H9 (cell line): ENCODE data around the gene CRYAB. TPM values are rescaled to one million over a fixed set of nuclear protein-coding genes. Genes with fewer than 3 reads are reported as not detected.

Experiments used
- DNase-seq: peaks from one replicate; pipeline ENCODE4 v3.0.0-alpha.2; 2017
- H2AFZ ChIP-seq: one replicate; pipeline ENCODE4 v1.6.1; 2013; ENCODE audit warnings: mild to moderate bottlenecking, low read length, control low read depth, moderate library complexity
- H2AK5ac ChIP-seq: 2 replicates; pipeline ENCODE4 v1.6.1; 2013; ENCODE audit warnings: low read length, control low read depth, mixed read lengths; ENCODE audit not compliant: insufficient read length
- H2BK120ac ChIP-seq: one replicate; pipeline ENCODE4 v1.6.1; 2013; ENCODE audit warnings: low read depth, mild to moderate bottlenecking, low read length, control low read depth, inconsistent platforms; ENCODE audit not compliant: poor library complexity, severe bottlenecking
- H2BK12ac ChIP-seq: 2 replicates; pipeline ENCODE4 v1.6.1; 2013; ENCODE audit warnings: low read length, control low read depth, mixed read lengths, low read depth; ENCODE audit not compliant: insufficient read length
- H2BK15ac ChIP-seq: 2 replicates; pipeline ENCODE4 v1.6.1; 2013; ENCODE audit warnings: low read depth, low read length, control low read depth
- H2BK20ac ChIP-seq: one replicate; pipeline ENCODE4 v1.6.1; 2013; ENCODE audit warnings: low read depth, mild to moderate bottlenecking, low read length, control low read depth, inconsistent platforms; ENCODE audit not compliant: poor library complexity, severe bottlenecking
- H2BK5ac ChIP-seq: 2 replicates; pipeline ENCODE4 v1.6.1; 2013; ENCODE audit warnings: low read length, control low read depth, mixed read lengths; ENCODE audit not compliant: insufficient read length
- H3K14ac ChIP-seq: 2 replicates; pipeline ENCODE4 v1.6.1; 2013; ENCODE audit warnings: low read length, control low read depth; ENCODE audit not compliant: insufficient read depth
- H3K18ac ChIP-seq: 2 replicates; pipeline ENCODE4 v1.6.1; 2013; ENCODE audit warnings: low read depth, mild to moderate bottlenecking, mixed read lengths, low read length, control low read depth; ENCODE audit not compliant: insufficient read length
- H3K23ac ChIP-seq: 2 replicates; pipeline ENCODE4 v1.6.1; 2013; ENCODE audit warnings: low read length, control low read depth, mixed read lengths, low read depth; ENCODE audit not compliant: insufficient read length
- H3K23me2 ChIP-seq: 2 replicates; pipeline ENCODE4 v1.6.1; 2013; ENCODE audit warnings: low read depth, mild to moderate bottlenecking, mixed read lengths, low read length, control low read depth; ENCODE audit not compliant: insufficient read length, poor library complexity, severe bottlenecking
- H3K27ac ChIP-seq: 2 replicates; pipeline ENCODE4 v1.5.1; 2013; ENCODE audit warnings: low read length, control low read depth, mixed read lengths, low read depth; ENCODE audit not compliant: insufficient read length
- H3K27me3 ChIP-seq: 2 replicates; pipeline ENCODE4 v1.6.1; 2013; ENCODE audit warnings: low read length, control low read depth, inconsistent platforms; ENCODE audit not compliant: insufficient read depth
- H3K4ac ChIP-seq: 2 replicates; pipeline ENCODE4 v1.6.1; 2013; ENCODE audit warnings: low read depth, mild to moderate bottlenecking, control low read depth, inconsistent platforms, low read length, moderate library complexity
- H3K4me1 ChIP-seq: 2 replicates; pipeline ENCODE4 v1.6.1; 2013; ENCODE audit warnings: low read length, control low read depth, inconsistent platforms; ENCODE audit not compliant: insufficient read depth
- H3K4me2 ChIP-seq: 2 replicates; pipeline ENCODE4 v1.6.1; 2013; ENCODE audit warnings: low read length, control low read depth, mixed read lengths; ENCODE audit not compliant: insufficient read length, insufficient read depth
- H3K56ac ChIP-seq: 2 replicates; pipeline ENCODE4 v1.6.1; 2013; ENCODE audit warnings: low read depth, mild to moderate bottlenecking, mixed read lengths, low read length, control low read depth; ENCODE audit not compliant: insufficient read length
- H3K79me1 ChIP-seq: 2 replicates; pipeline ENCODE4 v1.6.1; 2013; ENCODE audit warnings: low read depth, mild to moderate bottlenecking, moderate library complexity, low read length, control low read depth, inconsistent platforms; ENCODE audit not compliant: insufficient read depth, poor library complexity, severe bottlenecking
- H3K79me2 ChIP-seq: 2 replicates; pipeline ENCODE4 v1.6.1; 2013; ENCODE audit warnings: low read length, control low read depth, inconsistent platforms; ENCODE audit not compliant: insufficient read depth
- H3K9ac ChIP-seq: 2 replicates; pipeline ENCODE4 v1.6.1; 2013; ENCODE audit warnings: low read length, control low read depth, mixed read lengths; ENCODE audit not compliant: insufficient read length; ENCODE audit errors: extremely low read depth
- H3K9me3 ChIP-seq: one replicate; pipeline ENCODE4 v1.6.1; 2013; ENCODE audit warnings: low read depth, low read length, inconsistent platforms; ENCODE audit not compliant: control insufficient read depth
- H3T11ph ChIP-seq: one replicate; pipeline ENCODE4 v1.6.1; 2013; ENCODE audit warnings: mild to moderate bottlenecking, low read length, control low read depth, inconsistent platforms
- H4K20me1 ChIP-seq: one replicate; pipeline ENCODE4 v1.6.1; 2013; ENCODE audit not compliant: control insufficient read depth, insufficient read length, insufficient read depth
- H4K5ac ChIP-seq: 2 replicates; pipeline ENCODE4 v1.6.1; 2013; ENCODE audit warnings: low read depth, mild to moderate bottlenecking, mixed read lengths, low read length, control low read depth; ENCODE audit not compliant: insufficient read length
- H4K8ac ChIP-seq: replicated peaks from 2 replicates; pipeline ENCODE4 v1.6.1; 2013; ENCODE audit warnings: low read length, control low read depth, mixed read lengths, low read depth; ENCODE audit not compliant: insufficient read length
- H4K91ac ChIP-seq: 2 replicates; pipeline ENCODE4 v1.6.1; 2013; ENCODE audit warnings: low read depth, mild to moderate bottlenecking, moderate library complexity, mixed read lengths, low read length, control low read depth; ENCODE audit not compliant: insufficient read length
- H3K27ac Mint-ChIP-seq, 3 experiments: 2 replicates in 2 of 3; 3 replicates in 1 of 3; pipeline ENCODE4 v1.8.0; 2020 to 2021; ENCODE audit warnings: mixed read lengths in 3 of 3, mild to moderate bottlenecking in 1 of 3, moderate library complexity in 1 of 3
- H3K27me3 Mint-ChIP-seq: 2 replicates; pipeline ENCODE4 v1.8.0; 2021; ENCODE audit warnings: low read depth, mild to moderate bottlenecking, moderate library complexity, mixed read lengths
- H3K36me3 Mint-ChIP-seq, 3 experiments: 2 replicates in 2 of 3; 3 replicates in 1 of 3; pipeline ENCODE4 v1.8.0; 2020 to 2021; ENCODE audit warnings: low read depth in 3 of 3, mixed read lengths in 3 of 3; ENCODE audit not compliant: insufficient read depth in 1 of 3
- H3K4me1 Mint-ChIP-seq, 2 experiments: 2 replicates each; pipeline ENCODE4 v1.8.0; 2020; ENCODE audit warnings: mixed read lengths in 2 of 2
- H3K4me3 Mint-ChIP-seq, 2 experiments: 2 replicates in 1 of 2; 3 replicates in 1 of 2; pipeline ENCODE4 v1.8.0; 2020 to 2021; ENCODE audit warnings: mild to moderate bottlenecking in 2 of 2, mixed read lengths in 2 of 2, moderate library complexity in 1 of 2
- H3K9me3 Mint-ChIP-seq, 2 experiments: 2 replicates in 1 of 2; 3 replicates in 1 of 2; pipeline ENCODE4 v1.8.0; 2020; ENCODE audit warnings: mild to moderate bottlenecking in 2 of 2, mixed read lengths in 2 of 2, moderate library complexity in 1 of 2
- CTCF ChIP-seq: fragments of 200-600 bp; sonication (generic); conservative IDR thresholded peaks from 3 replicates; pipeline ENCODE4 v1.8.0; 2021; ENCODE audit warnings: antibody characterized with exemption, mild to moderate bottlenecking
- WGBS: extraction: QIAGEN DNeasy Blood & Tissue Kit; methylation state at CpG from one replicate; pipeline ENCODE4 v1.1.7; 2013; ENCODE audit warnings: missing lambda C conversion rate, low lambda C conversion rate, mixed read lengths; ENCODE audit not compliant: insufficient read length; ENCODE audit errors: extremely low coverage; 5-methylcytosine and 5-hydroxymethylcytosine counted together
- total RNA-seq: library from RNA; stranded (reverse); gene quantifications from 2 replicates; pipeline ENCODE4 v1.2.1, GENCODE V29; 2021

The CRYAB gene
- total RNA-seq, 1 experiment from 2014 or later = not detected

- H3K14ac ChIP-seq = no peak overlapping the region
- H2AK5ac ChIP-seq = no peak overlapping the region
- no peaks in the 10 kb centered on the region for H3K27me3 ChIP-seq
- H3K4me2 ChIP-seq = no peak overlapping the region
- H3K4me1 ChIP-seq = 0 out of 2 replicates have a peak, but pooled peaks cover 2% of the 10 kb centered on the region
- no peaks in the 10 kb centered on the region for H3K79me2 ChIP-seq
- H3K23ac ChIP-seq = no peak overlapping the region
- no CpG with 5 or more reads among the region's 1 CpG for WGBS
- Mint-ChIP-seq H3K27ac (peak overlapping the region in 1 of 3 experiments; percentile 37; a peak in 1 of 7 replicates), H3K36me3 (no peaks in the 10 kb centered on the region), H3K4me3 (no peak overlapping the region), H3K27me3 (no peaks in the 10 kb centered on the region), H3K9me3 (no peaks in the 10 kb centered on the region), H3K4me1 (peaks cover 22 to 34% of the 10 kb centered on the region in 2 experiments)
- no peak overlapping the region for H4K91ac ChIP-seq
- H3K18ac ChIP-seq = no peak overlapping the region
- no peak overlapping the region for H3K56ac ChIP-seq
- no peak overlapping the region for H4K5ac ChIP-seq
- TF ChIP-seq CTCF = no peak
- H3K4ac ChIP-seq = no peak overlapping the region
- no peak overlapping the region for H2BK15ac ChIP-seq
- H4K8ac ChIP-seq = no peak overlapping the region
- H2AFZ ChIP-seq = no peak overlapping the region
- H3K23me2 ChIP-seq = no peaks in the 10 kb centered on the region
- H3K9me3 ChIP-seq = no peaks in the 10 kb centered on the region
- H3T11ph ChIP-seq = no peak overlapping the region
- no peaks in the 10 kb centered on the region for H3K79me1 ChIP-seq
- no peak overlapping the region for H2BK12ac ChIP-seq
- no peak overlapping the region for H2BK5ac ChIP-seq
- no peak overlapping the region for H3K27ac ChIP-seq
- H2BK20ac ChIP-seq = no peak overlapping the region
- H4K20me1 ChIP-seq = no peaks in the 10 kb centered on the region
- H3K9ac ChIP-seq = no peak overlapping the region
- no peak overlapping the region for H2BK120ac ChIP-seq
- DNase-seq = no peak
Observed at GRCh38 chr11:111916768-111917167, 5.2 kb upstream of the CRYAB start.
